PC-9 (cell line): ENCODE results near the gene IFNGR2. TPM values are rescaled to one million over a fixed set of nuclear protein-coding genes. Genes with fewer than 3 reads are reported as not detected.

Experiments used
- BruUV-seq: library from RNA; stranded (reverse); fragments of 400-500 nt; replicated peaks from 2 replicates; lab custom pipeline; 2021; lab: Mats Ljungman, UMichigan
- CTCF ChIA-PET: fragments of 300-600 bp; sonication (Branson Sonifier 250); formaldehyde crosslinking; loops from one replicate; lab custom pipeline; 2022; ENCODE audit warnings: antibody characterized with exemption; lab: Charles Lee
- POLR2A ChIA-PET: fragments of 300-600 bp; sonication (Branson Sonifier 250); formaldehyde crosslinking; loops from one replicate; lab custom pipeline; 2022; ENCODE audit warnings: antibody characterized with exemption; ENCODE audit not compliant: unreplicated experiment; lab: Charles Lee
- DNase-seq, 2 experiments: peaks; one replicate each; pipeline versions ENCODE4 v3.0.0 to v3.0.0-alpha.2; 2015 to 2022; ENCODE audit warnings: mixed read lengths in 1 of 2
- H2AFZ ChIP-seq: fragments of 200-600 bp; sonication (generic); 2 replicates; pipeline ENCODE4 v1.8.1; 2017; ENCODE audit warnings: antibody characterized with exemption
- H3F3A ChIP-seq: fragments of 200-600 bp; sonication (generic); 2 replicates; pipeline ENCODE4 v1.8.1; 2017; ENCODE audit warnings: antibody characterized with exemption, mild to moderate bottlenecking, low read depth; ENCODE audit not compliant: insufficient read depth
- H3K27ac ChIP-seq: fragments of 200-600 bp; sonication (generic); 2 replicates; pipeline ENCODE4 v1.6.1; 2016; ENCODE audit warnings: mixed run types
- H3K27me3 ChIP-seq: fragments of 200-600 bp; sonication (generic); 2 replicates; pipeline ENCODE4 v1.6.1; 2016; ENCODE audit warnings: low read depth, mixed run types; ENCODE audit not compliant: insufficient read depth
- H3K36me3 ChIP-seq: fragments of 200-600 bp; sonication (generic); 2 replicates; pipeline ENCODE4 v1.6.1; 2016; ENCODE audit warnings: low read depth, mixed run types
- H3K4me1 ChIP-seq: fragments of 200-600 bp; sonication (generic); replicated peaks from 2 replicates; pipeline ENCODE4 v1.6.1; 2016; ENCODE audit warnings: mixed run types; ENCODE audit not compliant: insufficient read depth
- H3K4me2 ChIP-seq: fragments of 200-600 bp; sonication (generic); 2 replicates; pipeline ENCODE4 v1.6.1; 2017; ENCODE audit warnings: mixed run types
- H3K4me3 ChIP-seq: fragments of 200-600 bp; sonication (generic); 2 replicates; pipeline ENCODE4 v1.6.1; 2016; ENCODE audit warnings: mixed run types
- H3K79me2 ChIP-seq: fragments of 200-600 bp; sonication (generic); 2 replicates; pipeline ENCODE4 v1.6.1; 2017; ENCODE audit warnings: low read depth, mixed run types
- H3K9me2 ChIP-seq: fragments of 200-600 bp; sonication (generic); 2 replicates; pipeline ENCODE4 v1.8.1; 2017; ENCODE audit warnings: mild to moderate bottlenecking; ENCODE audit not compliant: insufficient read depth
- H3K9me3 ChIP-seq: fragments of 200-600 bp; sonication (generic); 2 replicates; pipeline ENCODE4 v1.8.1; 2016; ENCODE audit warnings: low read depth; ENCODE audit not compliant: insufficient read depth
- H4K20me1 ChIP-seq: fragments of 200-600 bp; sonication (generic); 2 replicates; pipeline ENCODE4 v1.8.1; 2017; ENCODE audit not compliant: insufficient read depth
- EZH2 ChIP-seq: fragments of 200-600 bp; sonication (generic); IDR thresholded peaks from 2 replicates; pipeline ENCODE4 v1.8.0; 2017; ENCODE audit warnings: antibody characterized with exemption, low read depth
- intact Hi-C: fragments of 100-400 bp; cut with micrococcal nuclease; formaldehyde crosslinking; loops from one replicate; pipeline ENCODE4 v1.10.0; 2022; ENCODE audit not compliant: unreplicated experiment
- total RNA-seq: library from RNA; stranded (reverse); gene quantifications from 2 replicates; pipeline ENCODE4 v1.2.3, GENCODE V29; 2021
- TF ChIP-seq, protein P1 (sequence below): fragments of 200-600 bp; sonication (generic); conservative IDR thresholded peaks from 2 replicates; pipeline ENCODE4 v1.6.1; 2017; ENCODE audit warnings: mixed run types, antibody characterized with exemption, mild to moderate bottlenecking, moderate library complexity

The IFNGR2 gene
- total RNA-seq, 1 experiment from 2014 or later: 16.0 TPM

DNA sequence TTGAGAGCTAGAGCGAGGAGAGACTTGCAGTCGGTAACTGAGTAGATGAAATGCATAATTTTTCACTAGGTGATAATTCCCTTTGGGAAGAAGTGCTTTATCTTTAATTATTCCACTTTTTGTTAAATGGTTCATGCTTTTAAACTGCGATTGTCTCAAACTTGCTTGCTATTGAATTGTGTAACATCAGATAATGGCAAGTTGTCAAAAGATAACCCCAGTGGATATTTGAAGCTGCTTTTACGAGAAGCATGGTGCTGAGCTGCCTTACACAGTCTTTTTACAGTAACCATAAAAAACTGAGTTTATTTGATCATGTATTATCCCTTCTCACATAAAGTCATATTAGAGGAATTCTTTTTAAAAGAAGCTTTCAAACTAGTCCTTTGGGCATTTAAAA is 46.4 kb downstream of the IFNGR2 start:
- Histone ChIP-seq H3K27me3 (no peaks in the 10 kb centered on the region), H4K20me1 (no peaks in the 10 kb centered on the region), H3K79me2 (no peaks in the 10 kb centered on the region), H3K4me2 (no peak overlapping the region), H3K4me3 (no peak overlapping the region), H3K9me3 (no peaks in the 10 kb centered on the region), H3F3A (no peaks in the 10 kb centered on the region), H3K4me1 (no peaks in the 10 kb centered on the region), H3K36me3 (no peaks in the 10 kb centered on the region), H3K27ac (no peak overlapping the region), H2AFZ (no peak overlapping the region), H3K9me2 (no peaks in the 10 kb centered on the region)
- no peak for DNase-seq
- TF ChIP-seq, protein P1, sequence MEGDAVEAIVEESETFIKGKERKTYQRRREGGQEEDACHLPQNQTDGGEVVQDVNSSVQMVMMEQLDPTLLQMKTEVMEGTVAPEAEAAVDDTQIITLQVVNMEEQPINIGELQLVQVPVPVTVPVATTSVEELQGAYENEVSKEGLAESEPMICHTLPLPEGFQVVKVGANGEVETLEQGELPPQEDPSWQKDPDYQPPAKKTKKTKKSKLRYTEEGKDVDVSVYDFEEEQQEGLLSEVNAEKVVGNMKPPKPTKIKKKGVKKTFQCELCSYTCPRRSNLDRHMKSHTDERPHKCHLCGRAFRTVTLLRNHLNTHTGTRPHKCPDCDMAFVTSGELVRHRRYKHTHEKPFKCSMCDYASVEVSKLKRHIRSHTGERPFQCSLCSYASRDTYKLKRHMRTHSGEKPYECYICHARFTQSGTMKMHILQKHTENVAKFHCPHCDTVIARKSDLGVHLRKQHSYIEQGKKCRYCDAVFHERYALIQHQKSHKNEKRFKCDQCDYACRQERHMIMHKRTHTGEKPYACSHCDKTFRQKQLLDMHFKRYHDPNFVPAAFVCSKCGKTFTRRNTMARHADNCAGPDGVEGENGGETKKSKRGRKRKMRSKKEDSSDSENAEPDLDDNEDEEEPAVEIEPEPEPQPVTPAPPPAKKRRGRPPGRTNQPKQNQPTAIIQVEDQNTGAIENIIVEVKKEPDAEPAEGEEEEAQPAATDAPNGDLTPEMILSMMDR: no peak
- no peak for TF ChIP-seq EZH2
- intact Hi-C loops: loop anchor here (5.0 to 10.0 kb wide), 2 partner anchors 505 to 617 kb away; no protein-coding TSS in a partner anchor
- ChIA-PET POLR2A (no interaction called here), CTCF (interaction anchor here (0.7 kb wide), 1 partner anchor 89 kb away, joined by 3 read pairs; no protein-coding TSS in a partner anchor)
- no TSS peak for BruUV-seq

DNA sequence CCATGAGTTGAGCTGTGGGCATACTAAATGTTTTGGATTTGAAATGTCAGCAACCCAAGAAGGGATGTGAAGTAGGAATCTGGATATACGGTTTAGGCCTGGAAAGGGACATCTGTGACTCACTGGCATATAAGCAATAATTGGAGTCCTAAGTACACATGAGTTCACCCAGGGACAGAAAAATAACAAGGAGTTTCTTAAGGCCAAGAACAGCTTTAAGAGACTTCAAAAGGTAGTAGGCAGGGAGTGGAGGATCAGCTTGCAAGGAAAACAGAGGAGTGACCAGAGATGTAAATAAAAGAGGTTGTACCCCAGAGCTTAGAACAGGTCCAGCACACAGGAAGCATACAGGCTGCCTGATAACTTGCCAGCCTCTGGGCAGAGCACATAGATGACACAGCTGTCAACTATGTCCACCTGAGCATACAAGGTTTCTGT is 48.4 kb downstream of the IFNGR2 start:
- CTCF ChIA-PET: no interaction called here

DNA sequence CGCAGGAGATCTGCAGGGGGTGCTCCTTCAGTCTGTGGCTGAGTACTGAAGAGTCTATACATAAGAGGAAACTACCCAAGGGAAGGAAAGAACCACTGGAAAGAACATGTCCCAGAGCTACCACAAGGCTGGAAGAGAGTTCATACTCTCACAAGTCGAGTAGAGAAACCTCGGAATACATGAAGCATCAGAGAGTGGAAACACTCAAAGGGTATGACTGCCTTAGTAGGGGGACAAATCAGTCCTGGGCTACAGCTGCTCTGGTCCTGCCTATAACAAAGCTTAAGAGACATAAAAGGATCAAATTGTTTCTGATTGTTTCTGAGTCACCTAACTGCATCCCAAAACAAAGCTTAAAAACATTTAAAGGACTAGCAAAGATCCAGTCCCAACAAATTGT is 49.1 kb downstream of the IFNGR2 start:
- Histone ChIP-seq H3K27me3 (no peaks in the 10 kb centered on the region), H3K4me1 (no peaks in the 10 kb centered on the region), H3K9me2 (no peaks in the 10 kb centered on the region), H3K79me2 (no peaks in the 10 kb centered on the region), H3K9me3 (no peaks in the 10 kb centered on the region), H4K20me1 (no peaks in the 10 kb centered on the region), H3K27ac (no peak overlapping the region), H3F3A (no peaks in the 10 kb centered on the region), H2AFZ (no peak overlapping the region), H3K4me3 (no peak overlapping the region), H3K4me2 (no peak overlapping the region), H3K36me3 (no peaks in the 10 kb centered on the region)
- POLR2A ChIA-PET: no interaction called here
- intact Hi-C loops: no loop called here
- DNase-seq: no peak
- TF ChIP-seq, protein P1: no peak
- TF ChIP-seq EZH2: no peak
- BruUV-seq: no TSS peak
- CTCF ChIA-PET: no interaction called here

More for the DNA sequence above, 48.4 kb downstream of the IFNGR2 start:
- no peak overlapping the region for H3K4me3 ChIP-seq
- H3K4me2 ChIP-seq: no peak overlapping the region
- H3K9me2 ChIP-seq: no peaks in the 10 kb centered on the region
- no peaks in the 10 kb centered on the region for H3F3A ChIP-seq
- no TSS peak for BruUV-seq
- TF ChIP-seq EZH2: no peak
- POLR2A ChIA-PET: no interaction called here
- H2AFZ ChIP-seq: no peak overlapping the region
- DNase-seq: no peak
- intact Hi-C loops: no loop called here
- no peak overlapping the region for H3K27ac ChIP-seq
- no peaks in the 10 kb centered on the region for H3K4me1 ChIP-seq
- no peaks in the 10 kb centered on the region for H3K27me3 ChIP-seq
- H3K36me3 ChIP-seq: no peaks in the 10 kb centered on the region
- H3K79me2 ChIP-seq: no peaks in the 10 kb centered on the region
- no peaks in the 10 kb centered on the region for H4K20me1 ChIP-seq
- no peaks in the 10 kb centered on the region for H3K9me3 ChIP-seq
